ENCODE results near the gene SFT2D1.

GRCh38 chr6:166341464-166341863 lies 881 bp downstream of the SFT2D1 start:
- TF ChIP-seq, protein P1, sequence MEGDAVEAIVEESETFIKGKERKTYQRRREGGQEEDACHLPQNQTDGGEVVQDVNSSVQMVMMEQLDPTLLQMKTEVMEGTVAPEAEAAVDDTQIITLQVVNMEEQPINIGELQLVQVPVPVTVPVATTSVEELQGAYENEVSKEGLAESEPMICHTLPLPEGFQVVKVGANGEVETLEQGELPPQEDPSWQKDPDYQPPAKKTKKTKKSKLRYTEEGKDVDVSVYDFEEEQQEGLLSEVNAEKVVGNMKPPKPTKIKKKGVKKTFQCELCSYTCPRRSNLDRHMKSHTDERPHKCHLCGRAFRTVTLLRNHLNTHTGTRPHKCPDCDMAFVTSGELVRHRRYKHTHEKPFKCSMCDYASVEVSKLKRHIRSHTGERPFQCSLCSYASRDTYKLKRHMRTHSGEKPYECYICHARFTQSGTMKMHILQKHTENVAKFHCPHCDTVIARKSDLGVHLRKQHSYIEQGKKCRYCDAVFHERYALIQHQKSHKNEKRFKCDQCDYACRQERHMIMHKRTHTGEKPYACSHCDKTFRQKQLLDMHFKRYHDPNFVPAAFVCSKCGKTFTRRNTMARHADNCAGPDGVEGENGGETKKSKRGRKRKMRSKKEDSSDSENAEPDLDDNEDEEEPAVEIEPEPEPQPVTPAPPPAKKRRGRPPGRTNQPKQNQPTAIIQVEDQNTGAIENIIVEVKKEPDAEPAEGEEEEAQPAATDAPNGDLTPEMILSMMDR (IDR thresholded peaks at IDR 0.05) = no peak
- TF ChIP-seq POLR2A (IDR thresholded peaks at IDR 0.05) (no peak), POLR2AphosphoS5 (IDR thresholded peaks at IDR 0.05) (no peak)
